ENCODE data around the gene CALML3. TPM values are rescaled to one million over a fixed set of nuclear protein-coding genes. Genes with fewer than 3 reads are reported as not detected.

CALML3 gene
- total RNA-seq, 6 donors from 2014 or later: not detected

GRCh38 chr10:5565671-5566581 lies 41.2 kb downstream of the CALML3 start:
- no peak overlapping the region for H3K4me3 ChIP-seq
- H3K36me3 ChIP-seq: no peaks in the 10 kb centered on the region
- no peak for TF ChIP-seq POLR2AphosphoS5 (IDR thresholded peaks at IDR 0.05)
- TF ChIP-seq CTCF (IDR thresholded peaks at IDR 0.05): no peak
- TF ChIP-seq POLR2A (IDR thresholded peaks at IDR 0.05): no peak
- no peak for TF ChIP-seq EP300 (IDR thresholded peaks at IDR 0.05)
- WGBS, 2 donors: 81 to 87% methylated on average over 17 to 23 of the region's 23 CpGs
- H3K4me1 ChIP-seq: peaks cover 0 to 11% (median 6%) of the 10 kb centered on the region in 4 donors
- ATAC-seq (ENCODE audit: low FRiP score in 2 of 2): no peak
- H3K27me3 ChIP-seq: no peaks in the 10 kb centered on the region
- H3K27ac ChIP-seq: no peak overlapping the region
- H3K9me3 ChIP-seq: no peaks in the 10 kb centered on the region
- DNase-seq: peak in 1 of 2 donors; percentile 15

GRCh38 chr10:5566614-5567013 lies 41.9 kb downstream of the CALML3 start:
- Histone ChIP-seq H3K9me3 (no peaks in the 10 kb centered on the region), H3K27ac (no peak overlapping the region), H3K4me1 (peaks cover 0 to 11% (median 6%) of the 10 kb centered on the region in 4 donors), H3K36me3 (no peaks in the 10 kb centered on the region), H3K4me3 (no peak overlapping the region), H3K27me3 (no peaks in the 10 kb centered on the region)
- WGBS, 2 donors: 82 to 95% methylated on average over 3 of the region's 3 CpGs
- ATAC-seq (ENCODE audit: low FRiP score in 2 of 2) (no peak), DNase-seq (no peak)
- no peak for TF ChIP-seq POLR2A (IDR thresholded peaks at IDR 0.05)
- TF ChIP-seq CTCF (IDR thresholded peaks at IDR 0.05): no peak
- no peak for TF ChIP-seq POLR2AphosphoS5 (IDR thresholded peaks at IDR 0.05)
- no peak for TF ChIP-seq EP300 (IDR thresholded peaks at IDR 0.05)

- H3K4me1 ChIP-seq: peaks cover 0 to 11% (median 6%) of the 10 kb centered on the region in 4 donors
- H3K4me3 ChIP-seq: no peak overlapping the region
- ATAC-seq (ENCODE audit: low FRiP score in 2 of 2) (no peak), DNase-seq (no peak)
- H3K36me3 ChIP-seq: no peaks in the 10 kb centered on the region
- TF ChIP-seq POLR2AphosphoS5 (IDR thresholded peaks at IDR 0.05): no peak
- TF ChIP-seq POLR2A (IDR thresholded peaks at IDR 0.05): no peak
- no peak for TF ChIP-seq CTCF (IDR thresholded peaks at IDR 0.05)
- TF ChIP-seq EP300 (IDR thresholded peaks at IDR 0.05): no peak
- no peaks in the 10 kb centered on the region for H3K9me3 ChIP-seq
- WGBS, 2 donors: 90 to 94% methylated on average over 2 of the region's 2 CpGs
- H3K27ac ChIP-seq: no peak overlapping the region
- H3K27me3 ChIP-seq: no peaks in the 10 kb centered on the region
These were observed 42.7 kb downstream of the CALML3 start for GRCh38 chr10:5567477-5567876.

- Histone ChIP-seq H3K9me3 (no peaks in the 10 kb centered on the region), H3K4me3 (no peak overlapping the region), H3K27me3 (no peaks in the 10 kb centered on the region), H3K27ac (no peak overlapping the region), H3K4me1 (peaks cover 0 to 9% (median 4%) of the 10 kb centered on the region in 4 donors), H3K36me3 (no peaks in the 10 kb centered on the region)
- DNase-seq (no peak), ATAC-seq (ENCODE audit: low FRiP score in 2 of 2) (no peak)
- TF ChIP-seq POLR2A (IDR thresholded peaks at IDR 0.05) (no peak), CTCF (IDR thresholded peaks at IDR 0.05) (no peak), POLR2AphosphoS5 (IDR thresholded peaks at IDR 0.05) (no peak), EP300 (IDR thresholded peaks at IDR 0.05) (no peak)
- WGBS, 2 donors: 89 to 98% methylated on average over 2 of the region's 2 CpGs
These were observed 44.2 kb downstream of the CALML3 start for GRCh38 chr10:5568984-5569383.
